NOMO-1 treated with DMSO at 0.1 percent for 48 hours (cell line): ENCODE results near the gene TEAD1.

Source experiments
- DNase-seq: peaks from one replicate; lab custom pipeline; 2025; ENCODE audit not compliant: unreplicated experiment; lab: John Stamatoyannopoulos, UW

Gene TEAD1

GRCh38 chr11:12785901-12786300 lies 111.7 kb downstream of the TEAD1 start:
- no peak for DNase-seq

- no peak for DNase-seq
Observed at GRCh38 chr11:12786450-12786849, 112.2 kb downstream of the TEAD1 start.

DNA sequence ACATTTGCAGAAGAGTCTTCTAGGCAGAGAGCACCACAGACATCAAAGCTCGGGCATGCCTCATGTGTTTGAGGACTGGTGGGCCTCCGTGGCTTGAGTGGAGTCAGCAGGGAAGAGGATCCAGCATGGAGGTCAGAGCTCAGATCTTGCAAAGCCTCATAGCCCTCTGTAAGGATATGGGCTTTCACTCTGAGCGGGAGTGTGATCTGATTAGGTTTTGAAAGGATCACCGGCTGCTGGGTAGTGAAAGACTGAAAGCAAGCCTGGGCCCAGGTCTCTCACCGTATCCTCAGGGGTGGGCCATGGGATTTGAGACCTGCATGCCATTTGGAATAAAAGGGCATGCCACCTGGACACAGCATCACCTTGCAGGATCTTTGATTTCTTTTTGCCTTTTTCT lies 112.7 kb downstream of the TEAD1 start:
- DNase-seq, result no peak

DNA sequence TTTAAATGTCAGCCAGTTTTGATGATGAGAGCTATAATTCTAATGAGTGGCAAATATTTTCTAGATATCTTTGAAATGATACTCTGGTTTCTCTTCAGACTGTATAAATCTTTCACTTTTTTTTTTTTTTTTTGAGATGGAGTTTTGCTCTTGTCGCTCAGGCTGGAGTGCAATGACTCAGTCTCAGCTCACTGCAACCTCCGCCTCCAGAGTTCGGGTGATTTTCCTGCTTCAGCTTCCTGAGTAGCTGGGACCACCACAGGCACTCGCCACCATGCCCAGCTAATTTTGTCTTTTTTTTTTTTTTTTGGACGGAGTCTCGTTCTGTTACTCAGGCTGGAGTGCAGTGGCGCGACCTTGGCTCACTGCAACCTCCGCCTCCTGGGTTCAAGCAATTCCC lies 113.6 kb downstream of the TEAD1 start:
- DNase-seq, result no peak

GRCh38 chr11:12789054-12789453 lies 114.8 kb downstream of the TEAD1 start:
- no peak for DNase-seq

GRCh38 chr11:12789596-12790215 lies 115.5 kb downstream of the TEAD1 start:
- no peak for DNase-seq

- DNase-seq, result no peak
Observed at GRCh38 chr11:12790861-12791616, 116.8 kb downstream of the TEAD1 start.

DNA sequence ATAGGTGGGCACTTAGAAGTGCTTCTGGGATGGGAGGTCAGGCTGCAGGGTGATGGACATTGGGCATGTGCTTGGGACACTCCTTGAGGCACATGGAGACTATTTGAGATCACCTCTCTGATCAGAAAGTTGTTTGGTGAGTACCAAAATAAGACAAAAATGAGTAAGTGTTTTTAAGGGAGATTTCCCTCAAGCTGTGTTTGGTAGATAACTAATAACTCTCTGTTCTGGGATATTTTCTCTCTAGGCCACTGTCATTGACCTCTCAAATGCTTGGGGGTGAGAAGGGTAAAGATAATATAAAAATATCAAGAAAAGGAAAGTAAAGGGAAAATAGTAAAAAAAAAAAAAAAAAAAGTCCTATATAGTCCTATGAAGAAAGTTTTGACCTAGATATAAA lies 117.8 kb downstream of the TEAD1 start:
- DNase-seq, result no peak

GRCh38 chr11:12792590-12792989 lies 118.4 kb downstream of the TEAD1 start:
- no peak for DNase-seq

DNA sequence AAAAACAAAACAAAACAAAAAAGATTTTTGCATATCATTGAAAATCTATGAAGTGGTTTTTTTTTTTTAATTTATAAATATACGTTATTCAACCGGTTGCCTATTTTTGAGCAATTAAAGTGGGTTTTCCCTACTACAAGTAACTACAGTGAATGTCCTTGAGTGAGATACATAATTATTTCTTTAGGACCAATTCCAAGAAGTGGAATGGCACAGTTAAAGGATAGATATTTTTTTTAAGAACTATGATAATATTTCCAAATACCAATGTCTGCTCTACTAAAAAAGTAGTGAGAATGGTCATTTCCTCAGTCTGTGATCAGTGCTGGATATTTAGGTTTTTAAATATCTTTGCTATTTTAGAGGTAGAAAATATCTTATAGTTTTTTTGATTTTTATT lies 118.8 kb downstream of the TEAD1 start:
- no peak for DNase-seq

- no peak for DNase-seq
Observed at GRCh38 chr11:12793506-12793905, 119.3 kb downstream of the TEAD1 start.

GRCh38 chr11:12794576-12795230 lies 120.5 kb downstream of the TEAD1 start:
- DNase-seq, result no peak

DNA sequence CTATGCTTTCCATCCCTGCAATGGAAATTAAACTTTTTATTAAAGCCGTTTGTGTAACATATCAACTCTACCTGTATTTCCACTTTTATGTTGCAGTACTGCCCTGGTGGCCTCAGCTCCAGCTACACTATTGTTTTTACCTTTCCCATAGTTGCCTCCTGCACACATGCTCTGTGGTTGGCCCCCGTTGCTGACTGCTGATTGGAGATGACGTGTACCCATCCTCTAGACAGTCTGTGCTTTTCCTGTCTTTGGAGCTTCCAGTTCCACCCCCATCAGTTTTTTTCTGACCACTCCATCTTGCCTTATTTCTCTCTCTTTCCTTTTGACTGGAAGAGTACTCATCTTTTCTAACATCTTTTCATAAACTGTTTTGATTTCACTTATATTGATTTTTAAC lies 123.8 kb downstream of the TEAD1 start:
- DNase-seq, result no peak

- no peak for DNase-seq
Observed at GRCh38 chr11:12798609-12799011, 124.4 kb downstream of the TEAD1 start.

DNA sequence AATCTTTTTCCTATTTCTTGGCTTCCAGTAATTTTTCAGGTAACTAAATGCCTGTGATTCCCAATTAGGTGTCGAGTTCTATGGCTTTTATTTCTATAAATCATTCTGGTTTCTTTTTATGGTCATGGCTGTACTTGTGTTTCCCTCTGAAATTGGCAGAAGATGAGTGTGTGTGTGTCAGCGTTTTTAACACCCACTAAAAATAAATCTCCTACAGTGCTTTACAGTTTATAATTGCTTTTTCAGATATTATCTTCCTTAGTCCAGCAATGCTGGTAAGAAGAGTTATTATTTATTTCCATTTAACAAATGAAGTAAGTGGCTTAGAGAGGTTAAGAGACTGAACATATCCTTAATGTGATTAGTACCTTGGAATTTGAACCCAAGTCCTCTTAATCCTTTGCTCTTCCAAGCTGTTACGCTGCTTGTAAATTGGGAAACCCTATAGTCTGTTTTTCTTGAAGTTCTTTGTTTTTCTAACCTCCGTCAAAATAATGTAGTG lies 125.2 kb downstream of the TEAD1 start:
- no peak for DNase-seq

DNA sequence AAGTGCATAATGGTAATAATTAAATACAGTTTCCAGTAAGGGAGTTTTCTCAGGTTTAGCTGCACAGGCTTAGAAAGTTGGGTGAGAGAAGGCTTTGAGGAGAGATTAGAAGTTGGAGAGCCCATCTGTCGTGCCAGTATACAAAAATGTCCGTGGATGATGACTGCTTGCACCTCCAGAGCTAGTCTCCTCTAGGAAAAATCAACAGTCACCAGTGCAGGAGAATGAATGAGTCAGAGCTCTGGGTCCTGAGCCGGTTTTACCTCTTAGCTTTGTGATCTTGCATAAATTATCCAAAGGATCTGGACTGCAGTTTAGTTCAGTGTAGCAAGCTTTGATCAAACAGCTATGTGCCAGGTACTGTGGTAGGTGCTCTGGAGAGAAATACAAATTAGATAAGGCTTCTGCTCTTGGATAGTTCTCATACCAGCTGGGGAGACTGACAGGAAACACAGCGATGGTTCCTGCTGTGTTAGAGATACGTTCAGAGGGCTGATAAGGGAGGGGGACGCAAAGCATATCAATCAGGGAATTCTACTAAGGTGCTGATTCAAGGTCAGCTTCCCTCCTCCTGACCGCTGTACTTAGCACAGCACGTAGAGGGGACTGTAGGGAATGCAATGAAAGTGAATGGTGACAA lies 125.9 kb downstream of the TEAD1 start:
- no peak for DNase-seq

- DNase-seq, result no peak
Observed at GRCh38 chr11:12800871-12801270, 126.7 kb downstream of the TEAD1 start.

- DNase-seq, result no peak
Observed at GRCh38 chr11:12801976-12802375, 127.8 kb downstream of the TEAD1 start.

- DNase-seq, result no peak
Observed at GRCh38 chr11:12802418-12803085, 128.3 kb downstream of the TEAD1 start.

DNA sequence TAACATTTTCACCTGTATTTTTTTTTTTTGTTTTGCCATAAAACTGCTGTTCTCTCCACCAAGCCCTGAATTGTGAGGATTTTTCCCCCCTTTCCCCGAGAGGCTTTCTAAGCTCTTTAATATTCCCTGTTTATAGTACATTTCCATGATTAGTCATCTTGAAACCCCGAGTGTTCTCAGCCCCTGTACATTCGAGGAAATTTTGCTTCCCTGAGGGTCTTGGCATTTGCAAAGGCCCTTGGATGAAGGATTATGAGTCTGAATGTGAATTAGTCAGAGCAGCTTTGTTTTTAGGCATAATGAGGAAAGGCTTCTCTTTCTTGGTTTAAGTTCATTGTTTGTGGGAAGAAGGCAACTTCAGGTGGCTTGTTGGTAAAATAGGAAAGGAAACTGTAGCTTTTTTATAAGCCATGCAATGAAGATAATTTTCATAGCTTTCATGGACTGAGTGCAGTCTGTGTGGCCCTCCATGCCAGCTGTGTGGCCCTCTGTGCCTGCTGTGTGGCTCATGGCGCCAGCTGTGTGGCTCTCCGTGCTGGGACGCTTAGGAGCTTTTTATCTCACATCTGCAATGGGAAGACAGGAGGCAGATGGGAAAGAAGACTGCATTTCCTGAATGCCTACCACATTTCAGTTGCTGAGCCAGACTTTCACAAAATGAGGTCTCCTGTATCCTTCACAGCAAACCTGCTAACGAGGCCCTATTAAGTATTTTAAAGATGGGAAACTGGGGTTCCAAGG lies 129.0 kb downstream of the TEAD1 start:
- no peak for DNase-seq
